Neural cell (in vitro differentiated cells): ENCODE results near the gene GPAT2.
"Not testable (repeated sequence)": the region's sequence is repeated elsewhere in the genome, so short reads cannot be mapped to it uniquely, and the experiment has no call there.

Source experiments
- EZH2 ChIP-seq: fragments of 200-600, 300-800 bp; shearing (Covaris generic), sonication (generic); IDR thresholded peaks from 2 replicates; pipeline ENCODE4 v1.6.1; 2014; ENCODE audit warnings: antibody characterized with exemption, low read length, borderline replicate concordance, mild to moderate bottlenecking; ENCODE audit not compliant: insufficient read depth, poor library complexity, severe bottlenecking
- RAD21 ChIP-seq: fragments of 450-650 bp; conservative IDR thresholded peaks from 2 replicates; pipeline ENCODE4 v1.6.1; 2014; ENCODE audit warnings: antibody characterized with exemption, mild to moderate bottlenecking, moderate library complexity
- TF ChIP-seq, protein P1 (sequence below): fragments of 450-650 bp; IDR thresholded peaks from 2 replicates; pipeline ENCODE4 v1.5.1; 2014; ENCODE audit warnings: antibody characterized with exemption, mild to moderate bottlenecking, moderate library complexity; ENCODE audit not compliant: poor library complexity, severe bottlenecking

- TF ChIP-seq, protein P1, sequence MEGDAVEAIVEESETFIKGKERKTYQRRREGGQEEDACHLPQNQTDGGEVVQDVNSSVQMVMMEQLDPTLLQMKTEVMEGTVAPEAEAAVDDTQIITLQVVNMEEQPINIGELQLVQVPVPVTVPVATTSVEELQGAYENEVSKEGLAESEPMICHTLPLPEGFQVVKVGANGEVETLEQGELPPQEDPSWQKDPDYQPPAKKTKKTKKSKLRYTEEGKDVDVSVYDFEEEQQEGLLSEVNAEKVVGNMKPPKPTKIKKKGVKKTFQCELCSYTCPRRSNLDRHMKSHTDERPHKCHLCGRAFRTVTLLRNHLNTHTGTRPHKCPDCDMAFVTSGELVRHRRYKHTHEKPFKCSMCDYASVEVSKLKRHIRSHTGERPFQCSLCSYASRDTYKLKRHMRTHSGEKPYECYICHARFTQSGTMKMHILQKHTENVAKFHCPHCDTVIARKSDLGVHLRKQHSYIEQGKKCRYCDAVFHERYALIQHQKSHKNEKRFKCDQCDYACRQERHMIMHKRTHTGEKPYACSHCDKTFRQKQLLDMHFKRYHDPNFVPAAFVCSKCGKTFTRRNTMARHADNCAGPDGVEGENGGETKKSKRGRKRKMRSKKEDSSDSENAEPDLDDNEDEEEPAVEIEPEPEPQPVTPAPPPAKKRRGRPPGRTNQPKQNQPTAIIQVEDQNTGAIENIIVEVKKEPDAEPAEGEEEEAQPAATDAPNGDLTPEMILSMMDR: not testable (repeated sequence)
- not testable (repeated sequence) for TF ChIP-seq EZH2, RAD21
Observed at GRCh38 chr2:96006248-96006647, 28.5 kb downstream of the GPAT2 start.
